HUDEP-2 (cell line): ENCODE data around the gene SPATA21.
A peak's percentile ranks its signal among the peaks of the same experiment; 100 is the strongest.

ENCODE experiments used
- DNase-seq, 76 experiments: peaks; one replicate each; lab custom pipeline; 2025; ENCODE audit not compliant: unreplicated experiment in 76 of 76; lab: John Stamatoyannopoulos, UW

Gene SPATA21

DNA sequence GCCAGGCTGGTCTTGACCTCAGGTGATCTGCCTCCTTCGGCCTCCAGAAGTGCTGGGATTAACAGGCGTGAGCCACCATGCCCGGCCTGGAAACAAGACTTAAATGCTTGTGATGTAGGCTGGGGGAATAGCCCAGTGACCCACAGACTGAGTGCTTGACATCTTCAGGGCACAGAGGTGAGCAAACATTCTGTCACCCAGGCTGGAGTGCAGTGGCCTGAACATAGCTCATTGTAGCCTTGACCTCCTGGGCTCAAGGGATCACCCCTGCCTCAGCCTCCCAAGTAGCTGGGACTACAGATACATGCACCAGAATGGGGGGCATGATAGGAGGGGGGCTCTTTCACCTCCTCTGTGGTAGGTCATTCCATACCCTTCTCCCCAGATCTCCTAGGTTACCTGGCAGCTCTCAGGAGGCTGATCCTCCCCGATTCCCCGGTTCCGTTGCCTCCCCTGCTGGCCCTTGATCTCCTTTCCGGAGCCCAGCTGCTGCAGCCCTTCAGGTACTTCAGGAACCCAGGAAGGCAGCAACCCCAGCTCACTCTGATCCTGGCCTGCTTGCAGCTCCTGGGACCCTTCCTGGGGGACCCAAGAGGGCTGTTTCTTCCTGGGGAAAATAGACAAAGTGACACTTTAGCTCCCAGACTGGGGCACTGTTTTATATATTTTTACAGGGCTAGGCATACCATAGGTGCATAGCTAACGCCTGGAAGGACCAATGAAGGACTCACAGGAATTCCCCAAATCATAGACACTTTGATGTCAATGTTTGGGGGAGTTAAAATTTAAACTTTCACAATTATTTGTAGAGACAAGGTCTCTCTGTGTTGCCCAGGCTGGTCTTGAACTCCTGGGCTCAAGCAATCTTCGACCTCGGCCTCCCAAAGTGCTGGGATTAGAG, 11.8 kb downstream of the SPATA21 start:
- no peak for DNase-seq

- no peak for DNase-seq
These were observed 15.2 kb downstream of the SPATA21 start for GRCh38 chr1:16422041-16422440.

GRCh38 chr1:16421201-16421600, 16.0 kb downstream of the SPATA21 start:
- DNase-seq, result no peak

DNA sequence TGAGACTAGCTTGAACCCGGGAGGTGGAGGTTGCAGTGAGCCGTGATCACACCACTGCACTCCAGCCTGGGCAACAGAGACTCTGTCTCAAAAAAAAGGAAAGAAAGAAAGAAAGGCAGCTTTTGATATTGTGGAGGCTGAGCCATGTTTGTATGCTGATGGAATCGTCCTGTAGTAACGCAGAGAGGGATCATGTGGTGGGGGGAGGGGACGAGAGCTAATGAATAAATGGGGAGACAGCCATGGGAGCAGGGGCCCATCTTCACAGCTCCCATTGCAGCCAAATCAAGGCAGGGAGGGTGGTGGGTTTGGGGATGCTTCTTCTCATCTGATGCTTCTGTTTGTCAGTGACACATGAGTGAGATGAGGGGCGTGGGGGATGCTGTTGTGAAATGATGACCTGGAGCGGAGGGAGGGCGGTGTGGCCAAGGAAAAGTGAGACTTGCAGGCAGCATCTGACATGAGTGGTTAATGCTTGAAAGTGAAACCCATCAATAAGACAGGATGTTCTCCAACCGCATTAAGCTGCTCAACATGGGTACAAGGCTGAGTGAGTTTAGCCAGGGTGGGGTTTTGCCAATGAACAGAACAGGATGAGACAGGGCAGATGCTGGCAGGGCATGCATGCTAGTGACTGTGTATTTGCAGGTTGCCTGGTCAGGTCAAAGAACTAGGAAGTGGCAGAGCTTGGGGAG, 16.7 kb downstream of the SPATA21 start:
- DNase-seq, result no peak

DNA sequence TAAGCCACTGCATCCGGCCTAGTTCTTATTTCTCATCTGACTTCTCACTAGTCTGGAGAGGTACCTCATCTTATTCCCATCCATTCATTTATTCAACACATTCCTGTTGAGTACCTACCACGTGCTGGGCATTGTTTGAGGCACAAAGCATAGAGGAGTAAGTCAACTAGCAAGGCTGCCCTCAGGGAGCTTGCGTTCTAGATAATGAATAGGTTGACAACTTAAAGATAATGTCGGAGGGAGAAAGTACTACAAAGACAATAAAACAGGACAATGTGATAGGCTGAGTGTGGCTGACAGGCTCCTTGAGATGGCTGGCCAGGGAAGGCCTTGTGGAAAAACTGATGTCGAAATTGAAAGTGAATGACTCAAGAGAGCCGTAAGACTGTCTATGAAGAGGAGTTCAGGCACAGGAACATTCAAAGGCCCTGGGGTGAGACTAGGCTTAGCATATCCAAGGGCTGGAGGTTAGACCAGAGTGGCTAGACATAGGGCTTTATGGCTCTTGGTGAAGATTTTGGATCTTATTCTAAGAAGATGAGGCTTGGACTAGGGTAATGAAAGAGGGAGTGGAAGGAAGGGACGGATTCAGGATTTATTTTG, 18.3 kb downstream of the SPATA21 start:
- DNase-seq, result no peak

DNA sequence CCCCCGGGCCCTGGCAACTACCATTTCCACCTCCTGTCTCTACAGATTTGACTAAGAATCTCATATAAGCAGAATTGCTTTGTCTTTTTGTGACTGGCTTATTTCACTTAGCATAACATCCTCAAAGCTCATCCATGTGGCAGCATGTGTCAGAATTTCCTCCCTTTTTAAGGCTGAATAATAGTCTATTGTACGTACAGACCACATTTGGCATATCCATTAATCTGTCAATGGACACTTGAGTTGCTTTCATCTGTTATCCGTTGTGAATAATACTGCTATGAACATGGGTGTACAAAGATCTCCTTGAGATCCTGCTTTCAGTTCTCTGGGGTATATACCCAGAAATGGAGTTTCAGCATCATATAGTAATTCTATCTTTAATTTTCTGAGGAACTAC, 24.0 kb downstream of the SPATA21 start:
- no peak for DNase-seq

DNA sequence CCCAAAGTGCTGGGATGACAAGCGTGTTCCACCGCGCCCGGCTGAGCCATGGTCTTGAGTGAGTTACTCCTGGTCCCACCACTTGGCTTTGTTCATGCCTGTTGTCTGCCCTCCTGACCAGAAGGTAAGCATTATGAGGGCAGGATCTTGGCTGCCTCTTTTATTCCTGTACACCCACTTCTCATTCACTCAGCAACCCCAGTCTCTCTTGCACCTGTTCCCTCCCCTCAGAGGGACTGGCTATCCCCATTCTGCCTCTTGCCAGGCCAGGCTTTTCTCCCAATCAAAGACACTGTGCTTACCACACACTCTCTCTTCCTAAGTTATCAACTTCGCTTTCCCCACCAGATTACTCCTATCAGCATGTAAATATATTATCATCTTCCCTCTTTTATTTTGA, 26.4 kb downstream of the SPATA21 start:
- DNase-seq, result no peak

DNA sequence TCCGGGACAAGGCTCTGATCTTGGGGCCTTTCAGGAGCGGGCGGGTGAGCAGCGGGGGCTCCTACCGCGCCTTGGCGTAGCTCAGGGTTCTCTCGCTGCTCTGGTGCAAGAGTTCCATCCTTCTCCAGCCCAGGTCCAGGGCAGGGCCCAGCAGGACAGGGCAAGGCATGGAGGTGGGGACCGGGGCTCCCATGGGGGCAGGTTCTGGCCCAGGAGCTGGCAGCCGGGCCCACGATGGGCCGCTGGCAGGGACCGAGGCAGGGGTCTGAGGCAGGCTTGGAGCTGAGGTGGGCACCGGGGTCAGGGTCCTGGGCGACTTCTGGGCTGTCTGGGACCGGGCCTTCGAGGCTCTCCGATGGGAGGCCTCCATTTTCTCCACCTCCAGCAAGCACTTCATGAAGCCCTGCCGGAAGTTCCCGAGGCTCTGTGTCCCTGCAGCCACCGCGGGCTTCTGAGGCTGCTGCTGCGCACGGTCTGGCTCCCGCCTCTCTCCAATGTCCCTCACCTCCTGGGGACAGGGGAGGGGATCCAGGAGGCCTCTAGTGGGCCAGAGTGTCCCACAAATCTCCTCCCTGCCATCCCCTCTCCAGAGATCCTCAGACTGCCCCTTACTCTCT, 27.6 kb downstream of the SPATA21 start:
- no peak for DNase-seq

DNA sequence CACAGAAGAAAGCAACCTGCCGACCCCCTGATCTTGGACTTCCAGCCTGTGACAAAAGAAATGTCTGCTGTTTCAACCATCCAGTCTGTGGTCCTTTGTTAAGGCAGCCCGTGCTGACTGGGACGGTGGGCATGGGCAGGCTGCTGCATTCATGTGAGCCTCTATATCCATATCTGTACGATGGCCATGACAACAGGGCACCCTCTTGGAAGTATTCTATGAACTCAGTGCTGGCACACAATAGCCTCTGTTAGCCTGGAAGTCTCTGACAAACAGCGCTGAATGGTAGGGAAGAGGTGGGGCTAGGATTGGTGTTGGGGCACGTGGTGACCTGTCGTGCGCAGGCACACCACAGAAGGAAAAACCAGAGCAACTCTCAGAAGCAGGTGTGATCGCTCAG, 30.4 kb downstream of the SPATA21 start:
- no peak for DNase-seq

GRCh38 chr1:16405441-16405840, 31.8 kb downstream of the SPATA21 start:
- DNase-seq, result no peak

DNA sequence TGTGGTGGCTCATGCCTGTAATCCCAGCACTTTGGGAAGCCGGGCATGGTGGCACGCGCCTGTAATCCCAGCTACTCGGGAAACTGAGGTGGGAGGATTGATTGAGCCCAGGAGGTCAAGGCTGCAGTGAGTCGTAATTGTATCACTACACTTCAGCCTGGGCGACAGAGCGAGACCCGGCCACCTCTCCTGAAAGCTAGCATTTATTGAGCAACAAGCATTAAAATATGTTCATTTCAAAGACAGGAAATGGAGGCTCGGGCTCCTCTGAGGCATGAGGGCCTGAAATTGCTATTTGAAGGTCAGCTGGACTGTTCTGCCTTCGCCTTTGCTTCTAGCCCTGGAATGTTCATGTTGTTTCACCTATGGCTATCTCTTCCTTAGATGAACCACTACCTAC, 34.5 kb downstream of the SPATA21 start:
- no peak for DNase-seq

- DNase-seq, result no peak
These were observed 38.8 kb downstream of the SPATA21 start for GRCh38 chr1:16398371-16398953.

- no peak for DNase-seq
These were observed 40.1 kb downstream of the SPATA21 start for GRCh38 chr1:16397120-16397519.

- DNase-seq, result peak in 1 of 76 experiments; percentile 7
These were observed 40.6 kb downstream of the SPATA21 start for GRCh38 chr1:16396591-16396990.

GRCh38 chr1:16394977-16395376, 42.2 kb downstream of the SPATA21 start:
- no peak for DNase-seq

DNA sequence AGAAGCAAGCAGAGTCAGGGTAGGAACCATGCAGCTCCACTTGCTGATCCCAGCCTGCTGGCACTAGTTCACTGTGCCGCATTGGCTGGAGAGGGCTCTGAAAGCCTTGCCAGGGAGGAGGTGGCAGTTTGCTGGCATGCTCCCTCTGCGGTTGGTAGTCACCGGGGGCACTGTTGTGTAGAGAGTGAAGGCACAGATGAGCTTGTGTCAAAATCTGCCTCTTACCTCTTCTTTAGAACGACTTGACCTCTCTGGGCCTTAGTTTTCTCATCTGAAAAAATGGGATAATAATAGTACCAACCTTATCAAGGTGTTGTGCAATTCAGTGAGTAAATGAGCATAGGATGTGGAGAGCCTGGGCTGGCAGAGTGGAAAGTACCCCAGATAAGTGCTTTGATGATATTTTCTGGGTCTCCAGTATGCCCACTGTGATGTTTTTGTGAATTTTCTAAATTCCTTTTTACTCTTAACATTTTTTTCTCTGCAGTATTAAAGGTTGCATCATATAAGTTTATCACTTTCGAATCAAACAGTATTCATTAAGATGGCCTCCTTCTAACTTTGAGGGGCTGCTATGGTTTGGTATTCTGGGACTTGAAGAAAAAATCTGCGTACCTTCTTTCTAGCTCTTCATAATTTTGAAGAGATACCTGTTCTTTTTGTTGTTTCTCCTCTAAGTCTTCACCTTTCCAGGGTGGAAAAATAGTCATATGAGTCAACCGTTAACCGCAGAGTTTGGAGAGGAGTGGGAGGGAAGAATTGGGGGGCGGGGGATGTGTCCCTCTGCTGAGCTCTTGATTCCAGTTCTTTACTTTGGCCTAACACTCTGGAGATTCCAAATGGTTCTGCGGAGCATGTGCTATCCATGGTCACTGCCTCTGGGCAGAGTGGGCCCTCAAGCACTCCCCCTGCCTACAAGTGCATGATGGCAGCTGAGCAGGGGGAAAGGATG, 43.4 kb downstream of the SPATA21 start:
- DNase-seq, result no peak

DNA sequence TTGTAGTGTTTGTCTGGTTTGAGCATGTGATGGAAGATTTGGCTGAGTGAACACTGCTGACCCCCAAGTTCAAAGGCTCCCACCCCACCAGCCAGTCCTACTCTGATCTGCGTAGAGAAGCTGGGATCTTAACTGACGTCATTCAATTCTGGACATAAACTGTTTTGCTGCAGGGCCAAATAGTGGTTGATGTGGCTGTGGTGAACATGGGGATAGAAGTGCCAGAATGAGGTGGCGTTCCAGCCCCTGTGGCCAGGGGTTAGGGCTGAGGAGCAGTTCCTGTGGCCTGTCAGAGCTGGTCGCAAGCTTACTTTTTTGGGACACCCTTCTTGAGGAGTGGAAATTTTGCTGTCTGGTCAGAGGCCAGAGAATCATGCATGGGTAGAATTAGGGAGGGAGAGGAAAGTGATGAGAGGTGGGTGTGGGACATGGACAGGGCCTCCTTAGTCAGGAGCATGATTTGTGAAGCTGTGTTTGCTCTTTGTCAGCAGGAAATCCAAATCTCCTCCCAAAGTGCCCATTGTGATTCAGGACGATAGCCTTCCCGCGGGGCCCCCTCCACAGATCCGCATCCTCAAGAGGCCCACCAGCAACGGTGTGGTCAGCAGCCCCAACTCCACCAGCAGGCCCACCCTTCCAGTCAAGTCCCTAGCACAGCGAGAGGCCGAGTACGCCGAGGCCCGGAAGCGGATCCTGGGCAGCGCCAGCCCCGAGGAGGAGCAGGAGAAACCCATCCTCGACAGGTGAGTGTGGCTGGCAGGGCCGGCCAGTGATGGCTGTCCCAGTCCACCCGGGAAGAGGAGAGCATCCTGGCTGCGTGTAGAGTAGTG, 44.3 kb downstream of the SPATA21 start:
- no peak for DNase-seq

DNA sequence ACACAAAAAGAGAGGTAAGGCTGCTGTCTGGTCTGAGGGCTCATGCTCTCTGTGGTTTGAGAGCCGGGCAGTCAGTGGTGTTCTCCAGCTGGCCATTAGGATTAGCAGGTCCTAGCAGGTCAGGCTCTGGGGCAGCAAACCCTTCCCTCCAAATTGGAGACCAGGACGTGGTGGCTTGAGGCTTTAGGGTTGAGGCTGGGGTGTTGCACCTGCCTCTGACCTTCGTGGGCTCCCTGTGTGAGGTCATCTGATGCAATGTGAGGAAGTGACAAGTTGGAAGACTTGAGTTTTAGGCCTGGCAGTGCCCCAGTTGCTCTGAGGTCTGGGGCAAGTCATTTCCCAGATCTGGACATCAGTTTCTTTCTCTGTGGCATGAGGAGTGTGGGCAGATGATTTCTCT, 45.8 kb downstream of the SPATA21 start:
- peak in 2 of 76 experiments; percentile 6 to 8 for DNase-seq
